Measurements from ENCODE around the gene PARVB. TPM values are rescaled to one million over a fixed set of nuclear protein-coding genes. Genes with fewer than 3 reads are reported as not detected.

Gene PARVB
- total and polyA plus RNA-seq, 2 donors (not counting 1 experiment from before 2014, with no cell fraction given) = 12.1 to 47.3 TPM

GRCh38 chr22:44089717-44090570 is 65.8 kb downstream of the PARVB start:
- no peak overlapping the region for H3K27ac ChIP-seq (ENCODE audit: insufficient read depth, low read length)
- H3K4me2 ChIP-seq (ENCODE audit: extremely low read depth, insufficient read depth, low read length) = no peak overlapping the region
- DNase-seq (ENCODE audit: low read depth in 2 of 2) = no peak

DNA sequence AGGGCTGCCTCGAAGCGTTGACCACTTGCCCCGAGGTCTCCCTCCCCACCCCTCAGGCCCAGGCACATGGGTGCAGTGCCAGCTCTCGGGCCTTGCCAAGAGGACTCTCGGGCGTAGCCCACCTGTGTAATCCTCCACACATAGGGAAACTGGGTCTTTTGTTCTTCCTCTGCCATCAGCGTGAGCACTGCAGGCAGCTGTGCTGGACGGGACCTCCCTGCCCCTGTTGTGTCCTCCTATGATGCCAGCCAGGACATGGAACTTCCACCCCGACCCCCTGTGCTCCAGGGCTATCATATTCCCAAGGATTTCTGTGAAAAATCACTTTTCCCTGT is 66.4 kb downstream of the PARVB start:
- no peaks in the 10 kb centered on the region for H4K20me1 ChIP-seq (ENCODE audit: control insufficient read depth, extremely low read depth, insufficient read depth, low read length)
- no peak overlapping the region for H3K27ac ChIP-seq (ENCODE audit: insufficient read depth, low read length)
- no peaks in the 10 kb centered on the region for H3K27me3 ChIP-seq (ENCODE audit: control insufficient read depth, insufficient read depth, low read length)
- no peak for TF ChIP-seq EZH2 (IDR thresholded peaks at IDR 0.05; ENCODE audit: low read length, missing control alignments)
- no peak for TF ChIP-seq CTCF (conservative IDR thresholded peaks at IDR 0.05 in 1 of 2, IDR thresholded peaks at IDR 0.05 in 1 of 2; ENCODE audit: low read depth in 1 of 2, low read length in 2 of 2)
- no peak overlapping the region for H3K4me3 ChIP-seq (replicated peaks in 1 of 4; ENCODE audit: control extremely low read depth in 1 of 4, insufficient read depth in 1 of 4, low read depth in 3 of 4, low read length in 4 of 4)
- H3K79me2 ChIP-seq (ENCODE audit: control insufficient read depth, insufficient read depth, low read length) = no peaks in the 10 kb centered on the region
- H3K9ac ChIP-seq (ENCODE audit: insufficient read depth, low read length) = no peak overlapping the region
- H3K4me2 ChIP-seq (ENCODE audit: extremely low read depth, insufficient read depth, low read length) = no peak overlapping the region
- no peaks in the 10 kb centered on the region for H3K4me1 ChIP-seq (ENCODE audit: control insufficient read depth, extremely low read depth, insufficient read depth, low read length)
- H3K36me3 ChIP-seq (ENCODE audit: control insufficient read depth, insufficient read depth, low read length) = no peaks in the 10 kb centered on the region
- H2AFZ ChIP-seq (ENCODE audit: low read length) = no peak overlapping the region
- DNase-seq (ENCODE audit: low read depth in 2 of 2) = no peak
- no peaks in the 10 kb centered on the region for H3K9me3 ChIP-seq (ENCODE audit: control insufficient read depth, insufficient read depth, low read depth, low read length)

More at GRCh38 chr22:44089717-44090570, 65.8 kb downstream of the PARVB start:
- Histone ChIP-seq H4K20me1 (ENCODE audit: control insufficient read depth, extremely low read depth, insufficient read depth, low read length) (no peaks in the 10 kb centered on the region), H3K4me3 (replicated peaks in 1 of 4; ENCODE audit: control extremely low read depth in 1 of 4, insufficient read depth in 1 of 4, low read depth in 3 of 4, low read length in 4 of 4) (no peak overlapping the region), H3K79me2 (ENCODE audit: control insufficient read depth, insufficient read depth, low read length) (no peaks in the 10 kb centered on the region), H3K9ac (ENCODE audit: insufficient read depth, low read length) (no peak overlapping the region), H3K9me3 (ENCODE audit: control insufficient read depth, insufficient read depth, low read depth, low read length) (no peaks in the 10 kb centered on the region), H3K36me3 (ENCODE audit: control insufficient read depth, insufficient read depth, low read length) (no peaks in the 10 kb centered on the region), H3K27me3 (ENCODE audit: control insufficient read depth, insufficient read depth, low read length) (no peaks in the 10 kb centered on the region), H2AFZ (ENCODE audit: low read length) (no peak overlapping the region), H3K4me1 (ENCODE audit: control insufficient read depth, extremely low read depth, insufficient read depth, low read length) (no peaks in the 10 kb centered on the region)
- no peak for TF ChIP-seq EZH2 (IDR thresholded peaks at IDR 0.05; ENCODE audit: low read length, missing control alignments)
- no peak for TF ChIP-seq CTCF (conservative IDR thresholded peaks at IDR 0.05 in 1 of 2, IDR thresholded peaks at IDR 0.05 in 1 of 2; ENCODE audit: low read depth in 1 of 2, low read length in 2 of 2)

DNA sequence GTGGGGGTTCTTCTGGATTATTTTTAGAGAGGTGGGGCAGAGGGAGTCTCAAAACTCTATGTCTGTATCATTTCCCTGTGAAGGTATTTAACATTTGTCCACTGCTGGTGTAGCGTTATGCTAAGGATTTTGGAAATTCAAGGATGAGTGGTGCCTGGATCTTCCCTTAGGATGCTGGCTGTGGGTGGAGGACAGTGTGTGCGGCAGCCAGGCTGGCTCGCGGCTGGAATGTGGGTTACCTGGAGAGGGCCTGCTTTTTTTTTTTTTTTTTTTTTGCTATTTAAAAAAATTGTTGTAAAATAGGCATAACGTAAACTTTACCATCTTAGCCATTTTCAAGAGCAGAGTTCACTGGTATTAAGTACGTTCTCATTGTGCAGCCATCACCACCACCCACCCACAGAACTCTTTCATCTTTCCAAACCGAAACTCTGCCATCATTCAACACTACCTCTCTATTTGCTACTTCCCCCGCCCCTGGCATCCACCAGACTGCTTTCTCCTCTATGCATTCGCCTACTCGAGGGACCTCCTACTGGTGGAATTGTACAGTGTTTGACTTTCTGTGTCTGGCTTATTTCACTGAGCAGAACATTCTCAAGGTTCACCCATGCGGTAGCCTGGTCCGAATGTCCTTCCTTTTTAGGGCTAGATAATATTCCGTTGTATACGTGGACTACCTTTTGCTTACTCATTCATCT is 67.1 kb downstream of the PARVB start:
- DNase-seq (ENCODE audit: low read depth in 2 of 2) = peak in 1 of 2 donors; percentile 12

More for the DNA sequence above, 67.1 kb downstream of the PARVB start:
- Histone ChIP-seq H3K27me3 (ENCODE audit: control insufficient read depth, insufficient read depth, low read length) (no peaks in the 10 kb centered on the region), H2AFZ (ENCODE audit: low read length) (no peak overlapping the region), H3K27ac (ENCODE audit: insufficient read depth, low read length) (no peak overlapping the region), H3K36me3 (ENCODE audit: control insufficient read depth, insufficient read depth, low read length) (no peaks in the 10 kb centered on the region), H3K4me1 (ENCODE audit: control insufficient read depth, extremely low read depth, insufficient read depth, low read length) (no peaks in the 10 kb centered on the region), H3K9me3 (ENCODE audit: control insufficient read depth, insufficient read depth, low read depth, low read length) (no peaks in the 10 kb centered on the region), H3K4me2 (ENCODE audit: extremely low read depth, insufficient read depth, low read length) (no peak overlapping the region), H3K79me2 (ENCODE audit: control insufficient read depth, insufficient read depth, low read length) (no peaks in the 10 kb centered on the region), H4K20me1 (ENCODE audit: control insufficient read depth, extremely low read depth, insufficient read depth, low read length) (no peaks in the 10 kb centered on the region), H3K4me3 (replicated peaks in 1 of 4; ENCODE audit: control extremely low read depth in 1 of 4, insufficient read depth in 1 of 4, low read depth in 3 of 4, low read length in 4 of 4) (no peak overlapping the region), H3K9ac (ENCODE audit: insufficient read depth, low read length) (no peak overlapping the region)
- TF ChIP-seq CTCF (conservative IDR thresholded peaks at IDR 0.05 in 1 of 2, IDR thresholded peaks at IDR 0.05 in 1 of 2; ENCODE audit: low read depth in 1 of 2, low read length in 2 of 2) (peak in 1 of 2 donors; percentile 40), EZH2 (IDR thresholded peaks at IDR 0.05; ENCODE audit: low read length, missing control alignments) (no peak)
